Peyer's patch (tissue), 4 donors: ENCODE measurements around the gene SLMAP. TPM values are rescaled to one million over a fixed set of nuclear protein-coding genes. Genes with fewer than 3 reads are reported as not detected.

Experiments used
- DNase-seq, 3 donors: peaks; one replicate each; pipeline ENCODE4 v3.0.0-alpha.2; 2017 to 2019
- H3K27ac ChIP-seq, 4 donors: fragments of 200-600 bp; sonication (generic); one replicate each; pipeline ENCODE4 v1.5.1; 2016 to 2019
- H3K27me3 ChIP-seq, 2 donors: fragments of 200-600 bp; sonication (generic); one replicate each; pipeline ENCODE4 v1.5.1; 2019
- H3K36me3 ChIP-seq, 3 donors: fragments of 200-600 bp; sonication (generic); one replicate each; pipeline ENCODE4 v1.5.1; 2016 to 2019
- H3K4me1 ChIP-seq, 4 donors: fragments of 200-600 bp; sonication (generic); one replicate each; pipeline ENCODE4 v1.5.1; 2016 to 2019
- H3K4me3 ChIP-seq, 4 donors: fragments of 200-600 bp; sonication (generic); 1 replicate in 3 of 4; 2 replicates in 1 of 4; pipeline ENCODE4 v1.5.1; 2016 to 2019; ENCODE audit warnings: mild to moderate bottlenecking in 1 of 4
- H3K9me3 ChIP-seq, 4 donors: fragments of 200-600 bp; sonication (generic); one replicate each; pipeline ENCODE4 v1.5.1; 2016 to 2019; ENCODE audit warnings: mild to moderate bottlenecking in 1 of 4
- CTCF ChIP-seq, 6 experiments: fragments of 450-650 bp in 4 of 6; fragments of 200-600 bp in 2 of 6; sonication (generic) in 1 of 6; IDR thresholded peaks; one replicate each; pipeline ENCODE4 v1.5.1; 2017 to 2019; ENCODE audit warnings: antibody characterized with exemption in 6 of 6, mild to moderate bottlenecking in 3 of 6, moderate library complexity in 1 of 6
- POLR2A ChIP-seq, 2 donors: fragments of 450-650 bp; IDR thresholded peaks; one replicate each; pipeline ENCODE4 v1.5.1; 2017; ENCODE audit warnings: antibody characterized with exemption in 2 of 2, mild to moderate bottlenecking in 2 of 2, moderate library complexity in 2 of 2
- total RNA-seq, 4 donors: library from RNA; depleted of rRNA; stranded (reverse); fragments of >200 nt; gene quantifications; one replicate each; pipeline ENCODE4 v1.1.0, GENCODE V29; 2016

SLMAP gene
- total RNA-seq, 4 donors from 2014 or later = 80.8 to 215 (median 94.4) TPM

- no peak overlapping the region for H3K4me3 ChIP-seq
- peaks cover 0 to 24% (median 2%) of the 10 kb centered on the region in 4 donors for H3K4me1 ChIP-seq
- no peaks in the 10 kb centered on the region for H3K36me3 ChIP-seq
- DNase-seq = no peak
- no peaks in the 10 kb centered on the region for H3K27me3 ChIP-seq
- TF ChIP-seq POLR2A (IDR thresholded peaks at IDR 0.05) (no peak), CTCF (IDR thresholded peaks at IDR 0.05) (no peak)
- no peak overlapping the region for H3K27ac ChIP-seq
- H3K9me3 ChIP-seq = no peaks in the 10 kb centered on the region
These were observed 38.4 kb downstream of the SLMAP start for GRCh38 chr3:57794501-57794900.

- no peak for TF ChIP-seq POLR2A (IDR thresholded peaks at IDR 0.05)
- no peak for TF ChIP-seq CTCF (IDR thresholded peaks at IDR 0.05)
- no peak overlapping the region for H3K27ac ChIP-seq
- no peaks in the 10 kb centered on the region for H3K27me3 ChIP-seq
- H3K9me3 ChIP-seq = no peaks in the 10 kb centered on the region
- no peak overlapping the region for H3K4me3 ChIP-seq
- H3K4me1 ChIP-seq = peaks cover 0 to 24% (median 2%) of the 10 kb centered on the region in 4 donors
- DNase-seq = no peak
- no peaks in the 10 kb centered on the region for H3K36me3 ChIP-seq
These were observed 38.8 kb downstream of the SLMAP start for GRCh38 chr3:57794951-57795350.

DNA sequence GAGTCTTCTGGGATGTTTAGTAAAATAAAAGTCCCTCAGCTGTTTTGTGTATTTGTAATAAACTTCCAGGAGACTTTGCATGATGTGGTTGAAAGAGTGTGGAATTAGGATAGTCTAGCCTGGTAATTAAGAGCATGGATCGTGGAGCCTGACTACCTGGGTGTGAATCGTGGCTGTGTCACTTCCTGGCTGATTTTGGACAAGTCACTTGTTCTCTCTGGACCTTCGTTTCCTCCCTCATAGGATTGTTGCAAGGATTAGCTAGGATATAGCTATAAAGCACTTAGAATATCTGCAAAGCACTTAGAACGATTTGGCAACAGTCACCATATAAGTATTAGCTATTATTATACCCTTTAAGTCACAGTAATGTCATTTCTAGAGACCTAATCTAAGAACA is 40.2 kb downstream of the SLMAP start:
- peaks cover 0 to 22% (median 2%) of the 10 kb centered on the region in 4 donors for H3K4me1 ChIP-seq
- H3K27ac ChIP-seq = no peak overlapping the region
- DNase-seq = no peak
- no peaks in the 10 kb centered on the region for H3K36me3 ChIP-seq
- H3K4me3 ChIP-seq = no peak overlapping the region
- no peak for TF ChIP-seq POLR2A (IDR thresholded peaks at IDR 0.05)
- no peak for TF ChIP-seq CTCF (IDR thresholded peaks at IDR 0.05)
- H3K9me3 ChIP-seq = no peaks in the 10 kb centered on the region
- no peaks in the 10 kb centered on the region for H3K27me3 ChIP-seq

DNA sequence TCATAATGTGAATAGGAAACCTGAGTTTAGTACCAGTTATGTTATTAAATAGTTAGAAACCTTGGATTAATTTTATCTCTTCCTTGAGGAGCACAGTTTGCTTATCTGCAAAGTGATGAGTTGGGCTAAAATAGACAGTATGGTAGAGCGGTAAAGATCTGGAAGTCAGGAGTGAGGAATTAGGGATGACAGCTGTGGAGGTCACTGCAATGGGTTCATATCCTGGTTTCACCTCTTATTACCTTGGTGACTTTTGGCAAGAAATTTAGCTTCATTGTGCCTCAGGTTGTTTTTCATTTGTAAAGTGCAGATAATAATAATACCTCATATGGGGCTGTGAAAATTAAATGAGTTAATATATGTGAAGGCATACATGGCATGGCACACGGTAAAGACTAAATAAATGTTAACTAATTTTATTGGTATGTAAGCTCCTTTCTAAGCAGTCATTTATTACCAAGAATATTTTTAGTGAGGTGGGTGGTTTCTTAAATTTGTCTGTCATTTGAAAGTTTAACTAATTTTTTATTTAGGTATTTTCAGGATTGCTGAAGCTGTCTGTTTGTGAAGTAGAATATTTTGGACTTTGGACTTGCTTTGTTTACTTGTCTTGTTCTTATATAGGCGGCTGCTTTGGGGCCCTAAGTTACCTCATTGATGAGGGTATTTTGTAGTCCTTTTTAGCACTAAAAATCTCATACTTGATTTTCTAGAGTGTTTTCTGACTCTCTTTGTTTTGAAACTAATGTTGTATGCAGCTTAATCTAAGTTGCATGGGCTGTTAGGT is 41.8 kb downstream of the SLMAP start:
- H3K27me3 ChIP-seq = no peaks in the 10 kb centered on the region
- peaks cover 0 to 31% (median 3%) of the 10 kb centered on the region in 4 donors for H3K4me1 ChIP-seq
- no peak overlapping the region for H3K27ac ChIP-seq
- no peaks in the 10 kb centered on the region for H3K36me3 ChIP-seq
- no peak overlapping the region for H3K4me3 ChIP-seq
- H3K9me3 ChIP-seq = no peaks in the 10 kb centered on the region
- no peak for TF ChIP-seq CTCF (IDR thresholded peaks at IDR 0.05)
- TF ChIP-seq POLR2A (IDR thresholded peaks at IDR 0.05) = no peak
- DNase-seq = no peak

DNA sequence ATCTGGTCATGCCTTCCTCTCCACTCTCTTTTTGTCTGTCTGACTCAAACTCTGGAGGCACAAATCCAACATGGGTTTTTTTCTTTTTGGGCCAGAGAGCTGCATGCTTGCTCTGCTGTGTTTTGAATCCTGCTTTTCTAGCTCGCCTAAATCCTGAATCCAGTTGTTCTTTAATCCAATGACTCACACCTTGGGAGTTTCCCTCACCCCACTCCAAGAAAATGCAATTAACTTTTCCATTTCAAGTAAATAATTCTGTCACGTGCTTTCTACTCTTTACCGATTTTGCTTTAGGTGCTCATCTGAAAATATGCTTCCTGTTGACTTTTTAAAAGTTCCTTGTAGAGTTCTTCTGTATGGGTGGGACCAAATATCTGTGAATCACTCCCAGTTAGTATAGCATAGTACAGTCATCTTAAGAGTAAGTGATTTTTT is 47.6 kb downstream of the SLMAP start:
- Histone ChIP-seq H3K4me3 (no peak overlapping the region), H3K27me3 (no peaks in the 10 kb centered on the region), H3K36me3 (no peaks in the 10 kb centered on the region), H3K4me1 (peaks cover 0 to 23% (median 1%) of the 10 kb centered on the region in 4 donors), H3K9me3 (no peaks in the 10 kb centered on the region), H3K27ac (peak overlapping the region in 2 of 4 donors; percentile 5 to 8)
- TF ChIP-seq POLR2A (IDR thresholded peaks at IDR 0.05) (no peak), CTCF (IDR thresholded peaks at IDR 0.05) (no peak)
- no peak for DNase-seq
